Heart left ventricle (tissue), 16 donors: ENCODE results near the gene APMAP. TPM values are rescaled to one million over a fixed set of nuclear protein-coding genes. Genes with fewer than 3 reads are reported as not detected.

Experiments
- ATAC-seq, 4 donors: fragments of 200-7000 bp; cut with Tn5 transposase; one replicate each; pipeline ENCODE4 v1.9.1; 2020 to 2022; ENCODE audit warnings: moderate library complexity in 4 of 4, mild to moderate bottlenecking in 3 of 4, moderate number of reproducible peaks in 1 of 4
- DNase-seq, 5 donors: peaks; one replicate each; pipeline ENCODE4 v3.0.0-alpha.2; 2020
- H3K27ac ChIP-seq, 12 donors: fragments of 200-600 bp; sonication (generic) in 4 of 12; one replicate each; pipeline versions ENCODE4 v1.5.0 to v1.8.0; 2016 to 2022; ENCODE audit warnings: mild to moderate bottlenecking in 2 of 12
- H3K27me3 ChIP-seq, 9 donors: fragments of 200-600 bp; sonication (generic) in 2 of 9; one replicate each; pipeline versions ENCODE4 v1.5.1 to v1.8.0; 2016 to 2022; ENCODE audit warnings: mild to moderate bottlenecking in 3 of 9
- H3K36me3 ChIP-seq, 9 donors: fragments of 200-600 bp; sonication (generic) in 2 of 9; one replicate each; pipeline versions ENCODE4 v1.5.0 to v1.8.0; 2018 to 2022; ENCODE audit warnings: mild to moderate bottlenecking in 2 of 9
- H3K4me1 ChIP-seq, 12 donors: fragments of 200-600 bp; sonication (generic) in 4 of 12; one replicate each; pipeline versions ENCODE4 v1.5.0 to v1.8.0; 2016 to 2022; ENCODE audit warnings: mild to moderate bottlenecking in 3 of 12
- H3K4me3 ChIP-seq, 12 donors: fragments of 200-600 bp; sonication (generic) in 4 of 12; one replicate each; pipeline versions ENCODE4 v1.5.0 to v1.8.0; 2017 to 2022; ENCODE audit warnings: mild to moderate bottlenecking in 9 of 12, moderate library complexity in 4 of 12
- H3K9me3 ChIP-seq, 12 donors: fragments of 200-600 bp; sonication (generic) in 4 of 12; one replicate each; pipeline versions ENCODE4 v1.5.0 to v1.8.0; 2016 to 2022; ENCODE audit warnings: mild to moderate bottlenecking in 1 of 12
- POLR2A ChIP-seq, 2 donors: fragments of 450-650 bp; IDR thresholded peaks; one replicate each; pipeline ENCODE4 v1.6.1; 2017; ENCODE audit warnings: antibody characterized with exemption in 2 of 2, mild to moderate bottlenecking in 2 of 2, moderate library complexity in 2 of 2
- WGBS, 4 donors: extraction: QIAGEN DNeasy Blood & Tissue Kit in 2 of 4; methylation state at CpG; one replicate each; pipeline versions ENCODE4 v1.1.5 to v1.1.7; 2013 to 2018; 5-methylcytosine and 5-hydroxymethylcytosine counted together
- intact Hi-C, 10 donors: fragments of 100-400 bp; cut with DNase I; formaldehyde crosslinking; loops; one replicate each; pipeline versions ENCODE4 v1.11.1 to v1.14.2; 2022
- polyA plus RNA-seq, 2 donors: library from polyadenylated mRNA; stranded (reverse); fragments of 200-250 nt; gene quantifications; one replicate each; pipeline ENCODE4 v1.2.3, GENCODE V29; 2013
- total RNA-seq, 9 donors: library from RNA; depleted of rRNA in 2 of 9; stranded (reverse); fragments of >200 nt in 2 of 9; fragmentation: NEBNext Ultra II Directional in 3 of 9; extraction: Animal tissue kit (Norgen Biotek cat#: 25700) in 3 of 9; gene quantifications; one replicate each; pipeline versions ENCODE4 v1.1.0 to v1.2.4, GENCODE V29; 2016 to 2023
- TF ChIP-seq, protein P1 (sequence below), 12 donors: fragments of 200-600 bp; sonication (generic) in 4 of 12; IDR thresholded peaks; one replicate each; pipeline versions ENCODE4 v1.5.0 to v1.8.0; 2018 to 2022; ENCODE audit warnings: antibody characterized with exemption in 12 of 12, mild to moderate bottlenecking in 5 of 12
- donor health status: ischemic (EF 13 %, LVEDD 7.1; RV severe dilation, severe dysfunction).
- donor health status: healthy with polysubstance abuse.
- donor health status: DM: no; HTN: yes; CAD: no.
- donor health status: DM: no; HTN: no; CAD: no.
- donor health status: ischemic (EF 25% LVEDD 6.9; RV normal size, moderate dysfunction).
- donor health status: ischemic (EF 25% LVEDD 5.7; RV mildly dilated, moderate dysfunction).
- donor health status: healthy.
- donor health status: DM: yes; HTN: yes; CAD: no.
- donor health status: ischemic (EF 35%, LVEDD 5.7; RV mildly dilated, moderate dysfunction).
- donor health status: nonischemic (EF 11% LVEDD 7.7; RV severe dilation, severe dysfunction).
- donor health status: DM: yes; HTN: yes; CAD: no.
- donor health status: PGD.
- donor health status: ischemic (EF 29% LVEDD 5.4; RV normal size, mild dysfunction).
- donor health status: nonischemic (EF 23%, LVEDD 6.1; RV moderate dilation, normal function).

The APMAP gene
- total and polyA plus RNA-seq, 11 donors: 16.2 to 61.3 (median 31.9) TPM

DNA sequence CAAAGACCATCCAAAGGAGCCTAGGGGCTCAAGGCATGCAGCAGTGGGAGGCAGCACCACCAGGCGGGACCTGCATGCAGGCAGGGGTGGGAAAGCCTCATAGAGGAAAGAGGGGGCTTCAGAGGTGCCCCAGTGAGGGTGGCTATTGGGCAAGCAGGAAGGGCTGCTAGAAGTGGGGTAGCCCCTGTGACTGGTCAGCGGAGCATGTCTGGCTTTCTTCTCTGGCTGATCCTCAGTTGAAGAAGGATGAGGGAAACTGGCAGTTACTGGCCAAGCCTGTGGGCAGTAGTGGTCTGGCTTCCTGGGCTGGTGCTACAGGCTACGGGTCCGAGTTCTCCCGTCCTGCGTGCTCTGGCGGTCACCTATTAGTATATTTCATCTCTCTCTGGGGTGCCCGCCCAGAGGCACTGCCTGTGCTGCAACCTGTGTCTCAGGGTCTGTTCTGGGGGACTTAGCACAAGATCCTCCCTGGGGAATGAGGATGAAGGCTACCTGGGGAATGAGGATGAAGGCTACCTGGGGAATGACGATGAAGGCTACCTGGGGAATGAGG is 79.4 kb downstream of the APMAP start:
- DNase-seq: peak in 1 of 5 donors; percentile 2

More for the DNA sequence above, 79.4 kb downstream of the APMAP start:
- WGBS, 4 donors: 83 to 90% (median 85%) methylated on average over 2 to 9 of the region's 9 CpGs
- Histone ChIP-seq H3K36me3 (no peaks in the 10 kb centered on the region), H3K4me1 (peaks cover 0 to 3% (median 0%) of the 10 kb centered on the region in 12 donors), H3K4me3 (no peak overlapping the region), H3K27me3 (no peaks in the 10 kb centered on the region), H3K27ac (no peak overlapping the region), H3K9me3 (peaks cover 0 to 11% (median 5%) of the 10 kb centered on the region in 12 donors)
- intact Hi-C loops: loop anchor here in 2 of 10 donors (10.0 kb wide), 3 partner anchors 58 to 808 kb away; no protein-coding TSS in a partner anchor
- ATAC-seq: no peak
- TF ChIP-seq POLR2A (IDR thresholded peaks at IDR 0.05): no peak
- TF ChIP-seq, protein P1, sequence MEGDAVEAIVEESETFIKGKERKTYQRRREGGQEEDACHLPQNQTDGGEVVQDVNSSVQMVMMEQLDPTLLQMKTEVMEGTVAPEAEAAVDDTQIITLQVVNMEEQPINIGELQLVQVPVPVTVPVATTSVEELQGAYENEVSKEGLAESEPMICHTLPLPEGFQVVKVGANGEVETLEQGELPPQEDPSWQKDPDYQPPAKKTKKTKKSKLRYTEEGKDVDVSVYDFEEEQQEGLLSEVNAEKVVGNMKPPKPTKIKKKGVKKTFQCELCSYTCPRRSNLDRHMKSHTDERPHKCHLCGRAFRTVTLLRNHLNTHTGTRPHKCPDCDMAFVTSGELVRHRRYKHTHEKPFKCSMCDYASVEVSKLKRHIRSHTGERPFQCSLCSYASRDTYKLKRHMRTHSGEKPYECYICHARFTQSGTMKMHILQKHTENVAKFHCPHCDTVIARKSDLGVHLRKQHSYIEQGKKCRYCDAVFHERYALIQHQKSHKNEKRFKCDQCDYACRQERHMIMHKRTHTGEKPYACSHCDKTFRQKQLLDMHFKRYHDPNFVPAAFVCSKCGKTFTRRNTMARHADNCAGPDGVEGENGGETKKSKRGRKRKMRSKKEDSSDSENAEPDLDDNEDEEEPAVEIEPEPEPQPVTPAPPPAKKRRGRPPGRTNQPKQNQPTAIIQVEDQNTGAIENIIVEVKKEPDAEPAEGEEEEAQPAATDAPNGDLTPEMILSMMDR (IDR thresholded peaks at IDR 0.05): no peak

Other genes with a start within 250 kb of the APMAP start
- 1 to 10 TPM in 5 of 9 donors, under 1 TPM in 4; 0.35 to 8.4 (median 1.5) TPM for gene CST7, start 43.5 kb downstream of the APMAP start, total RNA-seq
- gene CST7, start 43.5 kb downstream of the APMAP start, polyA plus RNA-seq: 1 to 10 TPM; 1.2 to 1.4 TPM
- 100 to 1,000 TPM in 5 of 9 donors, 10 to 100 TPM in 4; 57.5 to 177 (median 104) TPM for gene ACSS1, start 65.4 kb upstream of the APMAP start, total RNA-seq
- gene ACSS1, start 65.4 kb upstream of the APMAP start, polyA plus RNA-seq: 10 to 100 TPM; 43.5 to 78.9 TPM
- gene VSX1, start 89.4 kb upstream of the APMAP start, total RNA-seq: under 1 TPM in 5 of 9 donors, not detected in 4; 0.22 to 0.96 (median 0.51) TPM
- gene VSX1, start 89.4 kb upstream of the APMAP start, polyA plus RNA-seq: under 1 TPM in 1 of 2 donors, not detected in 1; 0.19 TPM
- 100 to 1,000 TPM in 3 of 9 donors, 10 to 100 TPM in 6; 58.7 to 139 (median 86.7) TPM for gene ENTPD6, start 203.0 kb upstream of the APMAP start, total RNA-seq
- 100 to 1,000 TPM; 131 to 200 TPM for gene ENTPD6, start 203.0 kb upstream of the APMAP start, polyA plus RNA-seq